Measurements from ENCODE around the gene PRMT9. TPM values are rescaled to one million over a fixed set of nuclear protein-coding genes. Genes with fewer than 3 reads are reported as not detected.

The PRMT9 gene
- total RNA-seq, 1 experiment from 2014 or later = 10.5 TPM

- Histone ChIP-seq H3K27ac (ENCODE audit: insufficient read length, low read depth, low read length) (no peak overlapping the region), H3K23ac (ENCODE audit: insufficient read length, low read depth, low read length) (no peak overlapping the region), H2AFZ (ENCODE audit: low read length) (no peak overlapping the region), H4K91ac (ENCODE audit: insufficient read length, low read depth, low read length) (no peak overlapping the region), H4K20me1 (ENCODE audit: control insufficient read depth, insufficient read depth, insufficient read length) (no peaks in the 10 kb centered on the region), H2AK5ac (ENCODE audit: insufficient read length, low read length) (no peak overlapping the region), H3K4me1 (ENCODE audit: insufficient read depth, low read length) (no peaks in the 10 kb centered on the region), H2BK12ac (ENCODE audit: insufficient read length, low read depth, low read length) (no peak overlapping the region), H2BK20ac (ENCODE audit: low read depth, low read length, poor library complexity, severe bottlenecking) (no peak overlapping the region), H3K18ac (ENCODE audit: insufficient read length, low read depth, low read length) (no peak overlapping the region), H3T11ph (ENCODE audit: low read length) (no peak overlapping the region), H3K79me2 (ENCODE audit: insufficient read depth, low read length) (no peaks in the 10 kb centered on the region), H3K27me3 (ENCODE audit: insufficient read depth, low read length) (no peaks in the 10 kb centered on the region), H3K9me3 (ENCODE audit: control insufficient read depth, low read depth, low read length) (no peaks in the 10 kb centered on the region), H2BK15ac (ENCODE audit: low read depth, low read length) (no peak overlapping the region), H2BK120ac (ENCODE audit: low read depth, low read length, poor library complexity, severe bottlenecking) (no peak overlapping the region), H4K8ac (replicated peaks; ENCODE audit: insufficient read length, low read depth, low read length) (no peak overlapping the region), H3K79me1 (ENCODE audit: insufficient read depth, low read depth, low read length, poor library complexity, severe bottlenecking) (no peaks in the 10 kb centered on the region), H3K23me2 (ENCODE audit: insufficient read length, low read depth, low read length, poor library complexity, severe bottlenecking) (no peaks in the 10 kb centered on the region), H3K14ac (ENCODE audit: insufficient read depth, low read length) (no peak overlapping the region), H3K9ac (ENCODE audit: extremely low read depth, insufficient read length, low read length) (no peak overlapping the region), H3K4ac (ENCODE audit: low read depth, low read length) (no peak overlapping the region), H4K5ac (ENCODE audit: insufficient read length, low read depth, low read length) (no peak overlapping the region), H3K56ac (ENCODE audit: insufficient read length, low read depth, low read length) (no peak overlapping the region), H3K4me2 (ENCODE audit: insufficient read depth, insufficient read length, low read length) (no peak overlapping the region), H2BK5ac (ENCODE audit: insufficient read length, low read length) (no peak overlapping the region)
- no peaks in the 10 kb centered on the region; a peak in 1 of 4 replicates for H3K4me1 Mint-ChIP-seq
- no peaks in the 10 kb centered on the region; the same call in 1 of the 2 replicates for H3K27me3 Mint-ChIP-seq (ENCODE audit: low read depth)
- no peak overlapping the region for H3K4me3 Mint-ChIP-seq
- H3K36me3 Mint-ChIP-seq (ENCODE audit: insufficient read depth in 1 of 3, low read depth in 3 of 3) = no peaks in the 10 kb centered on the region
- no peak for TF ChIP-seq CTCF (conservative IDR thresholded peaks at IDR 0.05)
- H3K27ac Mint-ChIP-seq = no peak overlapping the region
- no CpG with 5 or more reads among the region's 1 CpG for WGBS (ENCODE audit: extremely low coverage, insufficient read length, low lambda C conversion rate)
- no peak for DNase-seq
- H3K9me3 Mint-ChIP-seq = peaks cover 0 to 2% of the 10 kb centered on the region in 2 experiments; a peak in 2 of 5 replicates
These were observed 12.9 kb upstream of the PRMT9 start for GRCh38 chr4:147696866-147697265.

Measured in H9 (cell line).